SIG-M5 treated with dmso at 0.1 percent for 504 hours (cell line): ENCODE results near the gene CLCN6.

Experiments used
- DNase-seq: peaks from one replicate; lab custom pipeline; 2025; ENCODE audit not compliant: unreplicated experiment; lab: John Stamatoyannopoulos, UW

Gene CLCN6

GRCh38 chr1:11805422-11806306 lies at the start of gene CLCN6, which contains the start of gene MTHFR:
Gene CLCN6 (plus strand): TSS chr1:11806191. CDS start chr1:11806263, 72 bp downstream.
Gene MTHFR (minus strand): TSS chr1:11805964. CDS start chr1:11803116, 2,848 bp downstream.
- peak; percentile 97 for DNase-seq

DNA sequence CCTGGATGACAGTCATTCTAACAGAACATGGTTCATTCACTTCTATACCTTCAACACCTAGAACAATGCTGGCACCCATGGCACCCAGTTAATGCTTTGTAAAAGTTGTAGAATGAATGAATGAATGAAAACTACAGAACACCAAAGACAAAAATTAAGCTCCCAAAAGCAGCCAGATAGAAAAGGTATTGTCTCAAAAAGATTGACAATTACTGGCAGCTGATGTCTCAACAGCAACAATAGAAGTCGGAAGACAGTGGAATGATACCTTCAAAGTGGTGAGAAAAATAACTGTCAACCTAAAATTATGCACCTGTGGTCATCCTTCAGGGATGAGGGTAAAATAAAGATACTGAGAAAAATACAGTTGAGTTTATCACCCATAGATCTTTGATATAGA lies 48.9 kb upstream of the CLCN6 start:
- DNase-seq, result no peak

DNA sequence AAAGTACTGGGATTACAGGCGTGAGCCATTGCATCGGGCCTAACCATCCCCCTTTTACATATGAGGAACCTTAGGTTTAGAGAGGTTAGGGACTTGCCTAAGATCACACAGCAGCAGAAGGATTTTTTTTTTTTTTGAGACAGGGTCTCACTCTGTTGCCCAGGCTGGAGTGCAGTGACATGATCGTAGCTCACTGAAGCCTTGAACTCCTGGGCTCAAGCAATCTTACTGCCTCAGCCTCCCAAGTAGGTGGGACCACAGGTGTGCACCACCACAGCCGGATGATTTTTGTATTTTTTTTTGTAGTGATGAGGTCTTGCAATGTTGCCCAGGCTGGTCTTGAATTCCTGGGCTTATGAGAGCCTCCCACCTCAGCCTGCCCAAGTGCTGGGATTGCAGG lies 46.2 kb upstream of the CLCN6 start:
- no peak for DNase-seq

DNA sequence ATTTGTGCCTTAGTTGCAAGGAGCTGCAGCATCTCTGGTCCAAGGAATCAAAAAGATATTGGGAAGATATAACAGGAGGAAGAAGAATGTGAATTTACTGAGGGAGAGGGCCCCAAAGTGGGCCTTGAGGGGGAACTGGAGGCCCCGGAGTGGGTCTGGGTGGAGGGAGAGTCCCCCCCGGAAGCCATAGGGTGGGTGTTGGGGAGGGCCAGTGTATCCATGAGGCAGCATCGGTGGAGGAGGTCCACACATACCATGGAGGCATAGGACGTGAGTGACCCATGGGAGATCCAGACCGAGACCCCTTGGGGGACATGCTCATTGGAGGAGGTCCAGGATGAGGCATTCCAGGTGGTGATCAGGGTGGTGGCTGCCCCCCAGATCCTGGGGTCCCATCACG lies 44.7 kb upstream of the CLCN6 start:
- no peak for DNase-seq

DNA sequence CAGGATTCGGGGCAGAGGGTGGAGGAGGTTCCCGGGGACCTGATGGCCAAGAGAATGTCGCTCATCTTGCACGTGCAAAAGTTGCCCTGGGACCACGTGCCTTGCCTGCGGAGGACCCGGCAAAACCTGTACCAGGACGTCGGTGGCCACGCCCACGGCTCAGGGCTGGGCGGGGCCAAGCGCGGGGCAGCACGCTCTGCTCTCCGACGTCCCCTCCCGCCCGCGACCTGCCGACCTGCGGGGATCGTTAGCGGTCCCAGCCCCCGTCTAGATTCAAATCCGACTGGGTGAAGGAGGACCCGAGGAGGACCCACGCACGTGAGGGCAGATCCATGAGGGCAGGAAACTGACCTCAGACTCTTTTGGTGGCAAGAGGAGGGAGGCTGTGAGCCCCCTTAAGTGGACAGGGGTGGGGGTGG lies 44.0 kb upstream of the CLCN6 start, which contains the start of gene C1orf167:
Gene C1orf167, plus strand, starts transcription at position 206 of the 419 bp plus-strand sequence. CDS start 2,208 bp downstream, outside the sequence.
- no peak for DNase-seq

DNA sequence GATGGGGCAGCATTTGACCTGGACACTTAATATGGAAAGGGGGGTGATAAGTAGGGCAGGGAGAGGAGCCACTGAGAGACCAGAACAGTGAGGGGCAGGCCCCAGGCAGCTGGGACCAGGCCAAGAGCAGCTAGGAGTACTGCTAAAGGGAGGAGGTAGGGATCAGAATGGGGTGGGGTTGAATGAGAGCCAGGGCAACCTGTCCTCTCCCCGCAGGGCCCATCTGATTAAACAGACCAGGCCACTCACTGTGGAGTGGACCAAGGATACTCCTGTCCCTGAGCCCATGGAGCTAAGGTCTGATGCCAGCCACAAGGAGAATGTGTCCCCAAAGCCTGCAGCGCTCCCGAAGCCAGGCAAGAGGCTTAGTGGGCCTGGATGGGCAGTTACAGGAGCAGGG lies 41.9 kb upstream of the CLCN6 start:
- DNase-seq, result no peak

GRCh38 chr1:11764519-11764918 lies 41.5 kb upstream of the CLCN6 start:
- no peak for DNase-seq

DNA sequence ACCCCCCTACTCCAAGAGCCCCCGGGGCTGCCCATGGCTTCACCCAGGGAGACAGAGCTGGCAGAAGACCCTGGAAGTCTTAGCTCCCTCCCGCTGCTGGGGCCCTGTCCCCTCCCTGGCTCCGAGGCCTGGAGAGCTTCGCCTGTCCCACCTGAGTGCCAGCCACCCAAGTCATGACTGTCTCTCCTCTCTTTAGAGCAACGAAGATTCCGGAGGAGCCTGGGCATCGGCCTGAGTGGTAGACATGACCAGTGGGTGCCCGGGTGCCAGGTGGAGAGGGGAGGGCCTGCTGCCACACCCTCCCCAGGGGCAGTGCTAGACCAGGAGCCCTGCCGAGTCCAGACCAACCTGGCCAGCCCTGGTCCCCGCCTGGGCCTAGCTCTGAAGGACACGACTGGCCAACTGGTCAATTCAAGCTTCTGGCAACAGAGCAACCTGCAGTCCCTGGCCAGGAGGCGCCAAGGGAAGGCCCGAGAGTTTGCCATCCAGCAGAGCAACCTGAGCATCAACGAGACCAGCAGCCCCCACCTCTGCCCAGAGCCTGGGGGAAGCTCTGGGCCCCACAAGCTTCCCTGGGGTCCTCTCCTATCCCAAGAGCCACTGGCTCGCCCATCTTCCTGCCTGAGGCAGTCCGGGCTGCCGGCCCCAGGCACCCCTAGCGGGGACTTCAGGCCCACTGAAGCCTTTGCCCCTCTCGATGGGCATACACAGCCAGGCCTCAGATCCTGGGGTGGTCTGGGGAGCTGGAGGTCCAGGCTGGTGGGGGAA lies 40.1 kb upstream of the CLCN6 start:
- DNase-seq, result no peak

GRCh38 chr1:11766429-11766776 lies 39.6 kb upstream of the CLCN6 start:
- no peak for DNase-seq

- no peak for DNase-seq
Measured at GRCh38 chr1:11767922-11768704, 37.9 kb upstream of the CLCN6 start.

- no peak for DNase-seq
Measured at GRCh38 chr1:11768821-11769220, 37.2 kb upstream of the CLCN6 start.

GRCh38 chr1:11769274-11769673 lies 36.7 kb upstream of the CLCN6 start:
- DNase-seq, result no peak

DNA sequence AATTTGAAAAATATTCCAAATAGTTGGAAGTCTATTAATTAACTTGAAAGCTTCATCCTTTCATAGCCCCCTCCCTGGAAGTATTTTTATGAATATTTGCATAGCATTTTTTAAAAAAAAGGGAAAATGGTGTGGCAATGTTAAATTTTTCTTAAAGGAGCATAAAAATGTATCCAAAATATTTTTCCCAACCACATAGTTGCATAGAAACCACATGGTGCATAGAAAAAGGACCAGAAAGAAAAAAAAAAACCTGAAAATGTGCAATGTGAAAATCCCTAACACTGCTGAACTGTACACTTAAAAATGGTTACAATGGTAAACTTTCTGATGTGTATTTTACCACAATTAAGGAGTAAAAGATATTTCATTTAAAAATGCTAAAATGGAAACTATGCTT lies 36.0 kb upstream of the CLCN6 start:
- no peak for DNase-seq

- no peak for DNase-seq
Measured at GRCh38 chr1:11771481-11772043, 34.4 kb upstream of the CLCN6 start.

DNA sequence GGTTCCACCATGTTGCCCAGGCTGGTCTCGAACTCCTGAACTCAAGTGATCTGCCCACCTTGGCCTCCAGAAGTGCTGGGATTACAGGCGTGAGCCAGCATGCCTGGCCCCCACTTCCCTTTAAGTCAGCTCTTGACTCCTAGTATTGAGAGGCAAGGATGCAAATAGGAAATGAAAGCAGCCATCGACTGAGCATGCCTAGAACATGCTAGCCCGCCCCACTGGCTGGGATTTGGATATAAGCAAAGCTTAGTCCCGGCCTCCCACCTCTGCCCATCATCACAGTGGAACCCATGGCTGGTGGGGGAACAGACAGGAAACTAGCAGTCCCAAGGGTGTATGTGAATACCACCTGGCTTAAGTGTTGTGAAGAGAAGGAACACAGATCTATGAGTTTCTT lies 33.5 kb upstream of the CLCN6 start:
- peak; percentile 28 for DNase-seq

GRCh38 chr1:11774753-11775152 lies 31.2 kb upstream of the CLCN6 start:
- DNase-seq, result no peak

DNA sequence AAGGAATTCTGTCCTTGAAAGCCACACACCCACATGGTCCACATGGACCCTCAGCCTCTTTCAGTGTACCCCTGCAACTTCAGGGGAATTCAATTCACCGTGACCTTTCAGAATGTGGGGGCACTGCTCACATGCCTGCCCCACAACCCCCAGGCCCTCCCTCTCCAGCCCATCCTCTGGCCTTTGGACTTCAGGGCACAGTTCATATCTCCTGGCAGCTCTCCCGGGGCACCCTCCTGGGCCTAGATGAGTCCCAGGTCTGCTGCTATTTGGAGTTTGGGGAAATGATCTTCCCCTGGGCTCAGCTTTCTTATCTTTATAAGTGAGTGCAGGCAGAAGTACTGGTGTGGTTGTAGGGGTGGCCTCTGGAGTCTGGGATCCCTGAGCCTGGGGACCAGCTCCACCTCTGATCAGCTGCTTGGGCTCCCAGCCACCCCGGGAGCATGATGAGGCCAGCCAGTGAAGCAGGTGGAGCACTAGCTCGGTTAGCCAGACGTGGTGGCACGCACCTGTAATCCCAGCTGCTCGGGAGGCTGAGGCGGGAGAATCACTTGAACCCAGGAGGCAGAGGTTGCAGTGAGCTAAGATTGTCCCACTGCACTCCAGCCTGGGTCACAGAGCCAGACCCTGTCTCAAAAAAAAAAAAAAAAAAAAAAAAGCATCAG lies 28.2 kb upstream of the CLCN6 start:
- DNase-seq, result no peak

DNA sequence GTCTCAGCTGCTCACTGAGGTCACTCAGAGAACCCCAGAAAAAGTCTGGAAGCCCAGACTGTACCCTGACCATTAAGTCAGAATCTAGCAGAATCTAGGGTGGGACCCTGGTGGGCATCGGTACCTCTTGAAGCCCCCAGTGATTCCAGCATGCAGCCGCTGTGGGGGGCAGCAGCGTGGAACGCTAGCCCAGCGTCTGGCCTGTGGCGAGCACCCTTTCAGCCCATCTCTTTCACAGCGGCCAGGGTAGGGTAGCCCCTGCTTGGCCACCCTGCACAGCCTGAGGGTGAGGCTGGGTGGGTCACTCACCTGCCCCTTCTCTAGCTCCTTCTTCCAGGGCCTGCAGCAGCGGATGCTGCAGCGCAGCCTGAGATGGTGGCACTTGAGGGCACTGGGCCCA lies 27.7 kb upstream of the CLCN6 start:
- no peak for DNase-seq

DNA sequence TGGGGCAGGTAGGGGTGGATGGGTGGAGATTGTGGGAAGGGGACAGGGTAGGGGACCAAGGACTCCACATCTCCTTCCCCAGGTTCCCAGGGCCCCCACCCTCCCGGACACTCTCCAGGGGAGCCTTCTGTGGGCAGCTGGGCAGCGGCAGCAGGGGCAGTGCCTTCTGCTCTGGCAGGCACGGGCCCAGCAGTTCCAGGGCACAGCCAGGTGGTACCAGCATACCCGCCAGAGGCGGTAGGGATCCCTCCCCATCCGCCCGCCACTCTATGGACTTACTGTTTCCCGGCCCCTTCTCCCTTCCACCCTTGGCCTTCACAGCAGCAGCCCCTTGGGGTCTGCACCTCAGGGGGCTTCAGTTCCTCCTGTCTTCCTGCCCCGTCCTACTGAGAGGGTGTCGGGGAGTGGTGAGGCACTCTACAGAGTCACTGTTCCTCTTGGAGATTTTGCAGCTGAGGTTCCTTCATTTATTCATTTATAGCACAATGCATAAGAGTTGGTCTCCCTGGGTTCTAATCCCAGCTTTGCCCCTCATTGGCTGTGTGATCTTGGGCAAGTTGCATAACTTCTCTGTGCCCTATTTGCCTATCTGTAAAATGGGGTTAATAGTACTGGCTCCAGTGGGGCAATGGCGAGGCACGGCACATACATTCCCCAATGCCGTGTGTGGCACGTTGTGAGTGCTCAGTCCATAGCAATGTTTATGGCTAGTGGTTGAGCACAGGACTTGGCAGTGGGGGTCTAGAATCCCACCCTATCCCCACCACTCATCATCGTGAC lies 27.0 kb upstream of the CLCN6 start:
- DNase-seq, result no peak
